HCT116 (cell line): Measurements from ENCODE around the gene NECAB3. TPM values are rescaled to one million over a fixed set of nuclear protein-coding genes. Genes with fewer than 3 reads are reported as not detected.

Experiments used
- ATAC-seq: fragments of 200-7000 bp; cut with Tn5 transposase; 2 replicates; pipeline ENCODE4 v1.9.1; 2020; ENCODE audit warnings: mild to moderate bottlenecking, moderate library complexity
- BruUV-seq: library from RNA; stranded (reverse); fragments of 400-500 nt; replicated peaks from 2 replicates; lab custom pipeline; 2021; lab: Mats Ljungman, UMichigan
- CTCF ChIA-PET: fragments of 300-600 bp; sonication (Branson Sonifier 250); formaldehyde crosslinking; loops from one replicate; lab custom pipeline; 2021; ENCODE audit warnings: antibody characterized with exemption; lab: Charles Lee
- POLR2A ChIA-PET: fragments of 300-600, 350-600 bp; sonication (Branson Sonifier 250); formaldehyde crosslinking; loops from one replicate; lab custom pipeline; 2021; ENCODE audit warnings: antibody characterized with exemption; lab: Charles Lee
- RAD21 ChIA-PET, 2 experiments: fragments of 300-600 bp; sonication (Branson Sonifier 250); formaldehyde crosslinking; loops; one replicate each; lab custom pipeline; 2023; ENCODE audit warnings: low total read pairs in 2 of 2; ENCODE audit not compliant: uncharacterized antibody in 2 of 2, unreplicated experiment in 2 of 2, low non-redundant PET in 1 of 2; lab: Charles Lee
- DNase-seq: peaks from one replicate; pipeline ENCODE4 v3.0.0-alpha.2; 2010; ENCODE audit warnings: low read depth, low spot score
- H2AFZ ChIP-seq: fragments of 200-600 bp; shearing (Covaris generic), sonication (generic); 2 replicates; pipeline ENCODE4 v1.6.1; 2017; ENCODE audit warnings: low read depth, mixed run types, mixed read lengths, antibody characterized with exemption, low read length; ENCODE audit not compliant: poor library complexity, severe bottlenecking
- H3K27ac ChIP-seq: 2 replicates; pipeline ENCODE4 v1.5.1; 2012; ENCODE audit warnings: low read depth, low read length
- H3K27me3 ChIP-seq: fragments of 200-600 bp; sonication (generic); 2 replicates; pipeline ENCODE4 v1.6.1; 2016; ENCODE audit warnings: mixed run types, low read length, mixed read lengths; ENCODE audit not compliant: insufficient read depth
- H3K36me3 ChIP-seq, 2 experiments: fragments of 200-500 bp in 1 of 2; fragments of 200-600 bp in 1 of 2; sonication (Bioruptor generic) in 1 of 2; sonication (generic) in 1 of 2; 2 replicates each; pipeline versions ENCODE4 v1.5.1 to v1.6.1; 2014 to 2016; ENCODE audit warnings: low read length in 2 of 2, inconsistent platforms in 1 of 2, mixed read lengths in 1 of 2, mixed run types in 1 of 2; ENCODE audit not compliant: insufficient read depth in 2 of 2, control insufficient read depth in 1 of 2
- H3K4me1 ChIP-seq, 2 experiments: fragments of 200-600 bp in 1 of 2; sonication (generic) in 1 of 2; 2 replicates each; pipeline versions ENCODE4 v1.5.1 to v1.6.1; 2012 to 2017; ENCODE audit warnings: low read length in 2 of 2, inconsistent platforms in 1 of 2, mild to moderate bottlenecking in 1 of 2, mixed read lengths in 1 of 2, mixed run types in 1 of 2, moderate library complexity in 1 of 2; ENCODE audit not compliant: insufficient read depth in 2 of 2, control insufficient read depth in 1 of 2
- H3K4me2 ChIP-seq: fragments of 200-600 bp; sonication (generic); 2 replicates; pipeline ENCODE4 v1.6.1; 2017; ENCODE audit warnings: mixed run types, low read length, mixed read lengths
- H3K4me3 ChIP-seq, 2 experiments: fragments of 200-600 bp in 1 of 2; sonication (generic) in 1 of 2; replicated peaks in 1 of 2; 2 replicates each; pipeline ENCODE4 v1.5.1; 2011 to 2016; ENCODE audit warnings: low read length in 2 of 2, control low read depth in 1 of 2, low read depth in 1 of 2, mild to moderate bottlenecking in 1 of 2, mixed read lengths in 1 of 2, mixed run types in 1 of 2
- H3K79me2 ChIP-seq: fragments of 200-600 bp; sonication (generic); 2 replicates; pipeline ENCODE4 v1.6.1; 2017; ENCODE audit warnings: mild to moderate bottlenecking, mixed run types, low read length, moderate library complexity, mixed read lengths; ENCODE audit not compliant: insufficient read depth
- H3K9ac ChIP-seq: fragments of 200-600 bp; sonication (generic); 2 replicates; pipeline ENCODE4 v1.6.1; 2016; ENCODE audit warnings: low read length, mixed read lengths
- H3K9me2 ChIP-seq: fragments of 200-600 bp; sonication (generic), shearing (Covaris generic); 2 replicates; pipeline ENCODE4 v1.6.1; 2017; ENCODE audit warnings: mixed run types, mild to moderate bottlenecking, moderate library complexity; ENCODE audit not compliant: insufficient read depth
- H3K9me3 ChIP-seq, 2 experiments: fragments of 200-500 bp in 1 of 2; fragments of 200-600 bp in 1 of 2; sonication (Bioruptor generic) in 1 of 2; sonication (generic) in 1 of 2; 2 replicates each; pipeline ENCODE4 v1.6.1; 2014 to 2017; ENCODE audit warnings: low read length in 2 of 2, mixed read lengths in 2 of 2, inconsistent platforms in 1 of 2, low read depth in 1 of 2, mild to moderate bottlenecking in 1 of 2, mixed run types in 1 of 2, moderate library complexity in 1 of 2; ENCODE audit not compliant: control insufficient read depth in 1 of 2, insufficient read depth in 1 of 2
- H4K20me1 ChIP-seq: fragments of 200-600 bp; sonication (generic), shearing (Covaris generic); 2 replicates; pipeline ENCODE4 v1.6.1; 2017; ENCODE audit warnings: mixed run types, mild to moderate bottlenecking, moderate library complexity; ENCODE audit not compliant: insufficient read depth
- ATF3 ChIP-seq: IDR thresholded peaks from 2 replicates; pipeline ENCODE4 v1.6.1; 2012
- CBX3 ChIP-seq: IDR thresholded peaks from 2 replicates; pipeline ENCODE4 v1.6.1; 2012; ENCODE audit warnings: low read depth
- CTCF ChIP-seq, 3 experiments: fragments of 200-600 bp in 1 of 3; sonication (generic) in 1 of 3; IDR thresholded peaks in 2 of 3; conservative IDR thresholded peaks in 1 of 3; 2 replicates each; pipeline ENCODE4 v1.5.1; 2012 to 2017; ENCODE audit warnings: low read depth in 2 of 3, low read length in 2 of 3, antibody characterized with exemption in 1 of 3, borderline replicate concordance in 1 of 3, control low read depth in 1 of 3, mild to moderate bottlenecking in 1 of 3, mixed read lengths in 1 of 3, mixed run types in 1 of 3, moderate library complexity in 1 of 3; ENCODE audit not compliant: insufficient read depth in 1 of 3
- EGR1 ChIP-seq: IDR thresholded peaks from 2 replicates; pipeline ENCODE4 v1.6.1; 2012; ENCODE audit warnings: low read depth
- ELF1 ChIP-seq: IDR thresholded peaks from 2 replicates; pipeline ENCODE4 v1.6.1; 2012; ENCODE audit warnings: low read depth, borderline replicate concordance
- EZH2phosphoT487 ChIP-seq: fragments of 200-600 bp; IDR thresholded peaks from 2 replicates; pipeline ENCODE4 v1.6.1; 2018; ENCODE audit warnings: antibody characterized with exemption, borderline replicate concordance
- FOSL1 ChIP-seq: IDR thresholded peaks from 2 replicates; pipeline ENCODE4 v1.6.1; 2012; ENCODE audit warnings: low read depth
- JUND ChIP-seq: IDR thresholded peaks from 2 replicates; pipeline ENCODE4 v1.6.1; 2012
- MAX ChIP-seq: IDR thresholded peaks from 2 replicates; pipeline ENCODE4 v1.6.1; 2012
- POLR2AphosphoS5 ChIP-seq: IDR thresholded peaks from 2 replicates; pipeline ENCODE4 v1.6.1; 2011; ENCODE audit warnings: mild to moderate bottlenecking, low read depth, low read length, moderate library complexity
- RAD21 ChIP-seq: IDR thresholded peaks from 2 replicates; pipeline ENCODE4 v1.6.1; 2012; ENCODE audit warnings: low read depth, mild to moderate bottlenecking
- REST ChIP-seq: IDR thresholded peaks from 2 replicates; pipeline ENCODE4 v1.6.1; 2012; ENCODE audit warnings: low read depth
- SP1 ChIP-seq: IDR thresholded peaks from 2 replicates; pipeline ENCODE4 v1.6.1; 2012; ENCODE audit warnings: low read depth
- SRF ChIP-seq: IDR thresholded peaks from 2 replicates; pipeline ENCODE4 v1.6.1; 2012; ENCODE audit warnings: low read depth
- TCF7L2 ChIP-seq: IDR thresholded peaks from 2 replicates; pipeline ENCODE4 v1.7.0; 2011; ENCODE audit warnings: borderline replicate concordance, inconsistent platforms; ENCODE audit not compliant: insufficient read depth, insufficient read length; ENCODE audit errors: extremely low read depth
- YY1 ChIP-seq: IDR thresholded peaks from 2 replicates; pipeline ENCODE4 v1.6.1; 2011; ENCODE audit warnings: low read length, low read depth, moderate library complexity, mild to moderate bottlenecking; ENCODE audit not compliant: insufficient replicate concordance; ENCODE audit errors: extremely low read depth
- ZBTB33 ChIP-seq: IDR thresholded peaks from 2 replicates; pipeline ENCODE4 v1.6.1; 2011; ENCODE audit warnings: mild to moderate bottlenecking, low read length, moderate library complexity; ENCODE audit not compliant: insufficient replicate concordance; ENCODE audit errors: extremely low read depth
- ZFX ChIP-seq: fragments of 450-650 bp; IDR thresholded peaks from 2 replicates; pipeline ENCODE4 v1.6.1; 2017
- ZNF274 ChIP-seq: fragments of 200-500 bp; sonication (Bioruptor generic); IDR thresholded peaks from 2 replicates; pipeline ENCODE4 v1.6.1; 2014; ENCODE audit warnings: mild to moderate bottlenecking, low read depth, low read length, inconsistent platforms
- intact Hi-C: fragments of 100-400 bp; cut with micrococcal nuclease; formaldehyde crosslinking; loops from 2 replicates; pipeline ENCODE4 v1.10.0; 2022
- total RNA-seq: library from RNA; stranded (reverse); gene quantifications from one replicate; pipeline ENCODE4 v1.2.1, GENCODE V29; 2021; ENCODE audit not compliant: unreplicated experiment

Gene NECAB3
- total RNA-seq, 1 experiment from 2014 or later, result 48.1 TPM

GRCh38 chr20:33626190-33626589, 48.0 kb downstream of the NECAB3 start:
- DNase-seq (no peak), ATAC-seq (no peak)
- no peaks in the 10 kb centered on the region; a peak in 1 of 4 replicates for H3K36me3 ChIP-seq
- POLR2A ChIA-PET, result no interaction called here
- H3K4me1 ChIP-seq, result no peaks in the 10 kb centered on the region
- H3K9me3 ChIP-seq, result no peaks in the 10 kb centered on the region
- H4K20me1 ChIP-seq, result no peaks in the 10 kb centered on the region
- no peak overlapping the region for H3K4me2 ChIP-seq
- TF ChIP-seq POLR2AphosphoS5 (no peak), SRF (no peak), ATF3 (no peak), ZFX (no peak), RAD21 (no peak), ZNF274 (no peak), ZBTB33 (no peak), EZH2phosphoT487 (no peak), TCF7L2 (no peak), SP1 (no peak), ELF1 (no peak), EGR1 (no peak), YY1 (no peak), CBX3 (no peak), FOSL1 (no peak), JUND (no peak), CTCF (IDR thresholded peaks at IDR 0.05 in 2 of 3, conservative IDR thresholded peaks at IDR 0.05 in 1 of 3; ENCODE audit: borderline replicate concordance in 1 of 3, insufficient read depth in 1 of 3, low read depth in 2 of 3, low read length in 2 of 3) (no peak), MAX (no peak), REST (no peak)
- TF ChIP-seq, all 23 proteins: peak for 0
- Histone ChIP-seq H3K27ac (no peak overlapping the region), H3K79me2 (no peaks in the 10 kb centered on the region), H3K27me3 (no peaks in the 10 kb centered on the region), H3K9ac (no peak overlapping the region), H3K4me3 (no peak overlapping the region), H3K9me2 (no peaks in the 10 kb centered on the region), H2AFZ (no peak overlapping the region)
- BruUV-seq, result no TSS peak
- ChIA-PET RAD21 (no interaction called here), CTCF (no interaction called here)
- intact Hi-C loops, result no loop called here
